ENCODE results near the gene DCLK2.

DNA sequence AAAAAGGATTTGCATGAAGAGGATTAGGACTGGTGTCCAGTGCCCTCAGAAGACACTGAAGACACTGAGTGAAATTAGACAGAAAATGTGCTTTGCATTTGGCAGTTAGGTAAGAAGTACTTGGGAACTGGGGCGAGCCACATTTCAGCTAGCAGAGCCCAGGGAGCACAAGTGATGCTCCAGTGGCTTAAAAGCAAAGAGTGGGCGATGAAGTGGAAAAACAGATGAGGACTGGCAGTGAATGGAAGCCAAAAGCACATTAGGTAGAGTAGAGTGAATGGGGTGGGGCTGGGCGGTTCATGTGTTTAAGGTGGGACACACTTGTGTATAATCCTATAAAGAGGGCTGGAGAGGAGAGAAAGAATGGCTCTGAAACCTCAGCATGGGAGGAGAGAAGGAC, 18.4 kb downstream of the DCLK2 start:
- TF ChIP-seq MYC (IDR thresholded peaks at IDR 0.05; ENCODE audit: low read depth, low read length): no peak
- TF ChIP-seq, protein P1, sequence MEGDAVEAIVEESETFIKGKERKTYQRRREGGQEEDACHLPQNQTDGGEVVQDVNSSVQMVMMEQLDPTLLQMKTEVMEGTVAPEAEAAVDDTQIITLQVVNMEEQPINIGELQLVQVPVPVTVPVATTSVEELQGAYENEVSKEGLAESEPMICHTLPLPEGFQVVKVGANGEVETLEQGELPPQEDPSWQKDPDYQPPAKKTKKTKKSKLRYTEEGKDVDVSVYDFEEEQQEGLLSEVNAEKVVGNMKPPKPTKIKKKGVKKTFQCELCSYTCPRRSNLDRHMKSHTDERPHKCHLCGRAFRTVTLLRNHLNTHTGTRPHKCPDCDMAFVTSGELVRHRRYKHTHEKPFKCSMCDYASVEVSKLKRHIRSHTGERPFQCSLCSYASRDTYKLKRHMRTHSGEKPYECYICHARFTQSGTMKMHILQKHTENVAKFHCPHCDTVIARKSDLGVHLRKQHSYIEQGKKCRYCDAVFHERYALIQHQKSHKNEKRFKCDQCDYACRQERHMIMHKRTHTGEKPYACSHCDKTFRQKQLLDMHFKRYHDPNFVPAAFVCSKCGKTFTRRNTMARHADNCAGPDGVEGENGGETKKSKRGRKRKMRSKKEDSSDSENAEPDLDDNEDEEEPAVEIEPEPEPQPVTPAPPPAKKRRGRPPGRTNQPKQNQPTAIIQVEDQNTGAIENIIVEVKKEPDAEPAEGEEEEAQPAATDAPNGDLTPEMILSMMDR (IDR thresholded peaks at IDR 0.05; ENCODE audit: low read depth, low read length): no peak
